ENCODE results near the gene VARS2.

GRCh38 chr6:30876039-30876730 is 37.9 kb upstream of the VARS2 start:
- no peak for TF ChIP-seq CTCF (IDR thresholded peaks at IDR 0.05)
- no peak for TF ChIP-seq RAD21 (IDR thresholded peaks at IDR 0.05; ENCODE audit: low read length)
- TF ChIP-seq SMC3 (IDR thresholded peaks at IDR 0.05; ENCODE audit: low read depth, low read length): no peak
- TF ChIP-seq, protein P1, sequence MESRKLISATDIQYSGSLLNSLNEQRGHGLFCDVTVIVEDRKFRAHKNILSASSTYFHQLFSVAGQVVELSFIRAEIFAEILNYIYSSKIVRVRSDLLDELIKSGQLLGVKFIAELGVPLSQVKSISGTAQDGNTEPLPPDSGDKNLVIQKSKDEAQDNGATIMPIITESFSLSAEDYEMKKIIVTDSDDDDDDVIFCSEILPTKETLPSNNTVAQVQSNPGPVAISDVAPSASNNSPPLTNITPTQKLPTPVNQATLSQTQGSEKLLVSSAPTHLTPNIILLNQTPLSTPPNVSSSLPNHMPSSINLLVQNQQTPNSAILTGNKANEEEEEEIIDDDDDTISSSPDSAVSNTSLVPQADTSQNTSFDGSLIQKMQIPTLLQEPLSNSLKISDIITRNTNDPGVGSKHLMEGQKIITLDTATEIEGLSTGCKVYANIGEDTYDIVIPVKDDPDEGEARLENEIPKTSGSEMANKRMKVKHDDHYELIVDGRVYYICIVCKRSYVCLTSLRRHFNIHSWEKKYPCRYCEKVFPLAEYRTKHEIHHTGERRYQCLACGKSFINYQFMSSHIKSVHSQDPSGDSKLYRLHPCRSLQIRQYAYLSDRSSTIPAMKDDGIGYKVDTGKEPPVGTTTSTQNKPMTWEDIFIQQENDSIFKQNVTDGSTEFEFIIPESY (IDR thresholded peaks at IDR 0.05; ENCODE audit: borderline replicate concordance, low read depth): no peak
- no peak for TF ChIP-seq GATA2 (CRISPR knock-in tag; IDR thresholded peaks at IDR 0.05)
- TF ChIP-seq EZH2phosphoT487 (IDR thresholded peaks at IDR 0.05; ENCODE audit: borderline replicate concordance, low read depth): no peak
- no peak for TF ChIP-seq TEAD4 (IDR thresholded peaks at IDR 0.05; ENCODE audit: borderline replicate concordance, insufficient read depth)
- TF ChIP-seq RXRA (IDR thresholded peaks at IDR 0.05; ENCODE audit: borderline replicate concordance, low read depth): no peak
